Smooth muscle cell (in vitro differentiated cells): Measurements from ENCODE around the gene LRPPRC. TPM values are rescaled to one million over a fixed set of nuclear protein-coding genes. Genes with fewer than 3 reads are reported as not detected.

ENCODE experiments used
- DNase-seq: peaks from one replicate; lab custom pipeline; 2025; ENCODE audit not compliant: unreplicated experiment; lab: John Stamatoyannopoulos, UW
- H2AFZ ChIP-seq: fragments of 200-600 bp; sonication (generic); 2 replicates; pipeline ENCODE4 v1.6.0; 2016; ENCODE audit warnings: antibody characterized with exemption, low read depth, mild to moderate bottlenecking
- H3F3A ChIP-seq: fragments of 200-600 bp; sonication (generic); 2 replicates; pipeline ENCODE4 v1.6.0; 2017; ENCODE audit warnings: antibody characterized with exemption, low read depth
- H3K27ac ChIP-seq: fragments of 200-600 bp; sonication (generic); 2 replicates; pipeline ENCODE4 v1.5.1; 2016; ENCODE audit warnings: low read depth, mild to moderate bottlenecking
- H3K27me3 ChIP-seq: fragments of 200-600 bp; sonication (generic); 2 replicates; pipeline ENCODE4 v1.6.1; 2016; ENCODE audit warnings: low read depth, mild to moderate bottlenecking
- H3K36me3 ChIP-seq: fragments of 200-600 bp; sonication (generic); 2 replicates; pipeline ENCODE4 v1.5.1; 2016; ENCODE audit warnings: low read depth
- H3K4me1 ChIP-seq: fragments of 200-600 bp; sonication (generic); 2 replicates; pipeline ENCODE4 v1.5.1; 2016; ENCODE audit warnings: low read depth
- H3K4me2 ChIP-seq: fragments of 200-600 bp; sonication (generic); 2 replicates; pipeline ENCODE4 v1.6.0; 2016; ENCODE audit warnings: mild to moderate bottlenecking
- H3K4me3 ChIP-seq: fragments of 200-600 bp; sonication (generic); 2 replicates; pipeline ENCODE4 v1.5.1; 2016; ENCODE audit warnings: mild to moderate bottlenecking
- H3K79me2 ChIP-seq: fragments of 200-600 bp; sonication (generic); 2 replicates; pipeline ENCODE4 v1.6.0; 2016; ENCODE audit warnings: low read depth, mild to moderate bottlenecking
- H3K9ac ChIP-seq: fragments of 200-600 bp; sonication (generic); 2 replicates; pipeline ENCODE4 v1.6.0; 2016; ENCODE audit warnings: low read depth
- H3K9me3 ChIP-seq: fragments of 200-600 bp; sonication (generic); replicated peaks from 2 replicates; pipeline ENCODE4 v1.5.1; 2016; ENCODE audit warnings: low read depth
- H4K20me1 ChIP-seq: fragments of 200-600 bp; sonication (generic); 2 replicates; pipeline ENCODE4 v1.6.0; 2016; ENCODE audit warnings: low read depth
- CTCF ChIP-seq: fragments of 200-600 bp; sonication (generic); IDR thresholded peaks from 2 replicates; pipeline ENCODE4 v1.5.1; 2017; ENCODE audit warnings: borderline replicate concordance, mild to moderate bottlenecking, antibody characterized with exemption; ENCODE audit not compliant: insufficient read depth, poor library complexity, severe bottlenecking
- WGBS: methylation state at CpG from one replicate; pipeline ENCODE4 v1.1.7; 2016; ENCODE audit warnings: low lambda C conversion rate; 5-methylcytosine and 5-hydroxymethylcytosine counted together
- polyA plus RNA-seq: library from polyadenylated mRNA; unstranded; fragments of >200 nt; fragmentation: Nextera tagmentation; extraction: Ambion mirVana; gene quantifications from 2 replicates; pipeline ENCODE4 v1.2.1, GENCODE V29; 2016
- total RNA-seq: library from RNA; depleted of rRNA; stranded (reverse); fragments of >200 nt; gene quantifications from 2 replicates; pipeline ENCODE4 v1.2.3, GENCODE V29; 2014

Gene LRPPRC
- total and polyA plus RNA-seq, 2 experiments from 2014 or later, result 19.9 to 45.6 TPM

- Histone ChIP-seq H3K4me1 (no peaks in the 10 kb centered on the region), H3K4me2 (no peak overlapping the region), H3K27ac (no peak overlapping the region), H4K20me1 (no peaks in the 10 kb centered on the region), H3K27me3 (no peaks in the 10 kb centered on the region), H3K9me3 (no peaks in the 10 kb centered on the region), H3K9ac (no peak overlapping the region), H3K4me3 (no peak overlapping the region), H3K36me3 (peaks cover 38% of the 10 kb centered on the region), H2AFZ (no peak overlapping the region), H3F3A (no peaks in the 10 kb centered on the region), H3K79me2 (peaks cover 3% of the 10 kb centered on the region)
- 92% methylated on average over 11 of the region's 11 CpGs for WGBS
- no peak for TF ChIP-seq CTCF
- no peak for DNase-seq
Observed at GRCh38 chr2:43898134-43898837, 97.5 kb downstream of the LRPPRC start.

- no peak overlapping the region for H3K4me3 ChIP-seq
- H2AFZ ChIP-seq, result no peak overlapping the region
- H3K27me3 ChIP-seq, result no peaks in the 10 kb centered on the region
- no peak overlapping the region for H3K9ac ChIP-seq
- no peaks in the 10 kb centered on the region for H3K9me3 ChIP-seq
- H3K4me2 ChIP-seq, result no peak overlapping the region
- peaks cover 3% of the 10 kb centered on the region for H3K79me2 ChIP-seq
- WGBS, result 96% methylated on average over 6 of the region's 6 CpGs
- no peaks in the 10 kb centered on the region for H3K4me1 ChIP-seq
- no peak for TF ChIP-seq CTCF
- no peaks in the 10 kb centered on the region for H3F3A ChIP-seq
- H4K20me1 ChIP-seq, result no peaks in the 10 kb centered on the region
- H3K27ac ChIP-seq, result no peak overlapping the region
- DNase-seq, result no peak
- peaks cover 44% of the 10 kb centered on the region for H3K36me3 ChIP-seq
Observed at GRCh38 chr2:43897492-43897891, 98.3 kb downstream of the LRPPRC start.

GRCh38 chr2:43896906-43897305 is 98.9 kb downstream of the LRPPRC start:
- Histone ChIP-seq H3F3A (no peaks in the 10 kb centered on the region), H3K4me3 (no peak overlapping the region), H3K79me2 (peaks cover 3% of the 10 kb centered on the region), H2AFZ (no peak overlapping the region), H3K9ac (no peak overlapping the region), H3K4me2 (no peak overlapping the region), H3K27me3 (no peaks in the 10 kb centered on the region), H3K9me3 (no peaks in the 10 kb centered on the region), H3K27ac (no peak overlapping the region), H4K20me1 (no peaks in the 10 kb centered on the region), H3K4me1 (no peaks in the 10 kb centered on the region), H3K36me3 (peaks cover 41% of the 10 kb centered on the region)
- no peak for DNase-seq
- WGBS, result 93% methylated on average over 1 of the region's 1 CpG
- no peak for TF ChIP-seq CTCF

- no peak overlapping the region for H3K4me2 ChIP-seq
- H3F3A ChIP-seq, result no peaks in the 10 kb centered on the region
- TF ChIP-seq CTCF, result no peak
- H3K27me3 ChIP-seq, result no peaks in the 10 kb centered on the region
- H3K36me3 ChIP-seq, result peaks cover 30% of the 10 kb centered on the region
- peaks cover 3% of the 10 kb centered on the region for H3K79me2 ChIP-seq
- H3K9ac ChIP-seq, result no peak overlapping the region
- no peak overlapping the region for H3K4me3 ChIP-seq
- H3K4me1 ChIP-seq, result no peaks in the 10 kb centered on the region
- H2AFZ ChIP-seq, result no peak overlapping the region
- no peak overlapping the region for H3K27ac ChIP-seq
- H4K20me1 ChIP-seq, result no peaks in the 10 kb centered on the region
- H3K9me3 ChIP-seq, result no peaks in the 10 kb centered on the region
- no peak for DNase-seq
- 100% methylated on average over 2 of the region's 2 CpGs for WGBS
Observed at GRCh38 chr2:43894743-43895142, 101.0 kb downstream of the LRPPRC start.
